ENCODE measurements around the gene THSD4.
"Not testable (repeated sequence)": the region's sequence is repeated elsewhere in the genome, so short reads cannot be mapped to it uniquely, and the experiment has no call there.

Gene THSD4

GRCh38 chr15:71656425-71656824 is 541.2 kb downstream of the THSD4 start:
- no peak for DNase-seq (ENCODE audit: low read depth in 2 of 2)

GRCh38 chr15:71657141-71657540 is 541.9 kb downstream of the THSD4 start:
- no peak for DNase-seq (ENCODE audit: low read depth in 2 of 2)

GRCh38 chr15:71658036-71658435 is 542.8 kb downstream of the THSD4 start:
- no peak for DNase-seq (ENCODE audit: low read depth in 2 of 2)

GRCh38 chr15:71658827-71659729 is 543.8 kb downstream of the THSD4 start:
- DNase-seq (ENCODE audit: low read depth in 2 of 2): no peak

- no peak for DNase-seq (ENCODE audit: low read depth in 2 of 2)
Observed at GRCh38 chr15:71659730-71660067, 544.4 kb downstream of the THSD4 start.

- no peak for DNase-seq (ENCODE audit: low read depth in 2 of 2)
Observed at GRCh38 chr15:71660501-71660900, 545.2 kb downstream of the THSD4 start.

GRCh38 chr15:71662306-71662705 is 547.0 kb downstream of the THSD4 start:
- no peak for DNase-seq (ENCODE audit: low read depth in 2 of 2)

- no peak for DNase-seq (ENCODE audit: low read depth in 2 of 2)
Observed at GRCh38 chr15:71664622-71665021, 549.4 kb downstream of the THSD4 start.

GRCh38 chr15:71666763-71667620 is 551.7 kb downstream of the THSD4 start:
- DNase-seq (ENCODE audit: low read depth in 2 of 2): no peak

- DNase-seq (ENCODE audit: low read depth in 2 of 2): no peak
Observed at GRCh38 chr15:71669688-71670087, 554.4 kb downstream of the THSD4 start.

GRCh38 chr15:71670222-71670621 is 555.0 kb downstream of the THSD4 start:
- not testable (repeated sequence) for DNase-seq (ENCODE audit: low read depth in 2 of 2)

- DNase-seq (ENCODE audit: low read depth in 2 of 2): no peak
Observed at GRCh38 chr15:71674354-71674753, 559.1 kb downstream of the THSD4 start.

GRCh38 chr15:71677352-71677751 is 562.1 kb downstream of the THSD4 start:
- no peak for DNase-seq (ENCODE audit: low read depth in 2 of 2)

- no peak for DNase-seq (ENCODE audit: low read depth in 2 of 2)
Observed at GRCh38 chr15:71677766-71678165, 562.5 kb downstream of the THSD4 start.

GRCh38 chr15:71678191-71678590 is 562.9 kb downstream of the THSD4 start:
- no peak for DNase-seq (ENCODE audit: low read depth in 2 of 2)

- no peak for DNase-seq (ENCODE audit: low read depth in 2 of 2)
Observed at GRCh38 chr15:71678605-71679004, 563.3 kb downstream of the THSD4 start.

- no peak for DNase-seq (ENCODE audit: low read depth in 2 of 2)
Observed at GRCh38 chr15:71679223-71679792, 564.0 kb downstream of the THSD4 start.

GRCh38 chr15:71679793-71680353 is 564.6 kb downstream of the THSD4 start:
- no peak for DNase-seq (ENCODE audit: low read depth in 2 of 2)

GRCh38 chr15:71682001-71682400 is 566.7 kb downstream of the THSD4 start:
- DNase-seq (ENCODE audit: low read depth in 2 of 2): no peak

- DNase-seq (ENCODE audit: low read depth in 2 of 2): no peak
Observed at GRCh38 chr15:71683411-71684274, 568.4 kb downstream of the THSD4 start.

GRCh38 chr15:71685420-71685993 is 570.2 kb downstream of the THSD4 start:
- no peak for DNase-seq (ENCODE audit: low read depth in 2 of 2)
